NCI-H2171 (cell line): ENCODE results near the gene STRA6.

ENCODE experiments used
- DNase-seq: peaks from one replicate; lab custom pipeline; 2025; lab: John Stamatoyannopoulos, UW

STRA6 gene

DNA sequence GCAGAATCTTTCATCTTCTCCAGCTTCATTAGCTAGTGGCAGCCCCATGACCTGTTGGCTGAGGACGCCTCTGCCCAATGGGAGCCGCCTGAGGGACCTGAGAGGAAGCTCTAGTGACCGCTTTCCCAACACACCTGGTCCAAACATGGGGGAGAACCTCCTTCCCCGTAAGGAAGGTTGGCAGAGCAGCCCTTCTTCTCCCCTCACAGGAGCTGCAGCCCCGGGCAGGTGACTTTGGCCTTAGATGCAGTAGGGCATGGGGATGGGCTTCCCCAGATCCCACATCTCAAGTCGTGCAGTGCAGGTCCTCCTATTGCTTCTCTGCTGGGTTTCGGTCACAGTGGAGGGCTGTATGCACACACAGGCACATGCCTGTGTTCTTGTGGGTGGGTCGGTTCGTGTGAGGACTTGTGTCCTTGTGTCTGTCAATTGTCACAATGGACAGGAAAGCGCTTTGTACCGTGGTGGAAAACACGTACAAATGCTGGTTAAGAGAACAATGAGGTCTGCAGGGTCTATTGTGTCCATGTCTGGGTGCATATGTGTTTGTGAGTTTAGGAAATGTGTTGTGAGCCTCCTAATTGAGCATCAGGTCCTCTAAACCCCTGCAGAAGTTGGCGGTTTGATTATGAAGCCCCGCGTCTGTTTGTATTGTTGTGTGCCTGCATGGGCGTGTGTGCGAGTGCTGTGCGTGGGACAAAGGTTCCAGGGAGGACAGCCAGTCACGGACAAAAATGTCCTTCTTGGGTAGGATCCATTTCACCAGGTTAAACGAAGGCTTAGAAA, 70.8 kb downstream of the STRA6 start:
- DNase-seq = no peak

DNA sequence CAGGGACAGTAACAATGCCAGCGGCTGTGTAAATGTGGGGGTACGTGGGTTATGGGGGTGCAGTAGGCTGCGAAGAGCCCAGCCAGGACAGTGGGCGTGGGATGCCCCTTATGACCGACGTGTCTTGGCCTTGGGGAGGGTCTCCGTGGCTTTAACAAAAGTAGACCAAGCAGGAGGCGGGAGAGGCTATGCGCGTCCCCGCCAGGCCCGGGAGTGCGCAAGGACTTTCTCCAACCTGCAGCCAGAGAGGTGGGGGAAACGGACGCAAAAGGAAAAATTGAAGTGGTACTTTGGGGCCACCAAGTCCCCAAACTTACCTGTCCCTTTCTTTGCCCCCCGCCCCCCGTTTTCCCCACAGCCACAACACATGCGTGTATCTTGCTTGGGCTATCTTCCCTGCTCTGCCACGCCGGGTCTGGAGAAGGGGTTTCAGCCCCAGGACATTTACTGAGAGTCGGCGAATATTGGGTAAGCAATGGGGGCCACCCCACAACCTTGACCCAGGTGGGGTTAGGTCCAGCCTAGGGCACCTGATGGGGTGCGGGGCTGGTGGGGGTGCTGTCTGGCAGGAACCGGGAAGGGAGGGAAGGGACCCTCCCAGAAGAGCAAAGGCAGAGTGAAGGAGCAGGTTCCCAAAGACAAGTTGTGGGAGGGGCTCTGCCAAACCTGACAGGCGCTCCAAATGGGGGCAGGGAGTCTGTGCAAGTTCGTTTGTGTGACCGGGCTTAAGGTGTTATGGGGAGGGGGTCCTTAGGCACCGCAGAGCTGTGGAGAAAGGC, 71.5 kb downstream of the STRA6 start:
- no peak for DNase-seq

DNA sequence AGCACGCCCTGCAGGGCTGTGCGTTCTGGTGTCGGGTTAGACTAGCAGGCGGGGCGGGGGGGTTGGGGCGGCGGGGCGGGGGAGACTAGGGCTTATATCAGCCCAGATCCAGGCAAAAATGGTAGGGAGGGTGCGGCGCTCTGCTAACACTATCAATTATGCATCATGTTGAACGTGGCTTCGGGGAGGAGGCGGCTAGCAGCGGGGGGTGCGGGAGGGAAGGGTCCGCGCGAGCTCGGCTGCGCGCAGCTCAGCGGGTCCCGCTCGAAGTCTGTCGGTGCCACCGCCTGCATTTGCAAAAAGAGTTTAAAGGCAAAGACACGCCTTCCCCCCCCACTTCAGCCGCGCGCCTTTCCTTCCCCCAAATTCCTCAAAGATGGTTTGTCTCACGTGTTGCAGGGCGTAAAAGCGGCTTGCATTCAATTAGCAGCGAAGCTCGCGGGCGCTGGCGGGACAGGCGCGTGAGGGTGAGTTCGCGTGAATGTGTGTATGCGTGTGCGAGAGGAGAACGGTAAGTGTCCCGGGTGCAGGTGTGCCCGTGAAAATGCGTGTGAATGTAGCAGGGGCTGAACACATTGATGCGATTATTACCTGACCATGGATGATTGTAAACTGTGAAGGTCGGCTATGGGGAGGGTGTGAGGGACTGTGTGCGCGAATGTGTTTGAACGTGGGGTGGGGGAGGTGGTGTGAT, 72.3 kb downstream of the STRA6 start, which contains the start of gene ISLR2:
Gene ISLR2 (plus strand): TSS at position 432 of the 694 bp plus-strand sequence. CDS start 2,169 bp downstream, outside the sequence.
- no peak for DNase-seq

DNA sequence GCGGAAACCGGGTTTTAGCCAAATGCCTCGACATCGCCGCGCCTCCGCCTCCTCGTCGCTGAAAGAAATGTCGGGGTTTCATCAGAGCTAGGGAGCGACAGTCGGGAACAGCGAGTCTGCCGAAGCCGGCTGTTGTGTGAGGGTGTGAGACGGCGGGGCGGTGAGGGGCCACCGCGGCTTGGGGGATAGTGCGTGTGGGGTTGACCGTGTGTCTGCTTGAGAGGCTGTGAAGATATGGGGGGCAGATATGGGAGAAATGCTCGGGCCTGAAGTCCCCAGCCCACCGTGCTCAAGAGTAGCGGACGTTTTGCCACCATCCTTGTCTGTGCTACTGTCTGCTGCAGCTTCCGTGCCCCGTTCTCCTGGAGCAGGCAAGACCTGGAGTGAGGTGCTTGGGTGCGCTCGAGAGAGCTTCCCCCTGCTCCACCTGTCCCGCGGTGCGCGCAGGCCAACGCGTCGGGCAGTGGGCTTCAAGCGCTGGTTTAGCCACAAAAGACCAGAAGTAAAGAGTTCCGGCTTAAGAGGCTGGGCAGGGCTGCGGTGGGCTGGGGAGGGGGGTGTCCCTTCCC, 72.9 kb downstream of the STRA6 start:
- DNase-seq = no peak
